Glomerular endothelial cell (primary cell): ENCODE data around the gene MYZAP. TPM values are rescaled to one million over a fixed set of nuclear protein-coding genes. Genes with fewer than 3 reads are reported as not detected.

ENCODE experiments used
- DNase-seq: peaks from one replicate; pipeline ENCODE4 v3.0.0-alpha.2; 2011; ENCODE audit warnings: low read depth, low spot score; ENCODE audit errors: extremely low read depth
- total RNA-seq: library from RNA; depleted of rRNA; stranded (reverse); fragments of >200 nt; gene quantifications from 2 replicates; pipeline ENCODE4 v1.2.3, GENCODE V29; 2015

MYZAP gene
- total RNA-seq, 1 donor from 2014 or later = 23.0 TPM

DNA sequence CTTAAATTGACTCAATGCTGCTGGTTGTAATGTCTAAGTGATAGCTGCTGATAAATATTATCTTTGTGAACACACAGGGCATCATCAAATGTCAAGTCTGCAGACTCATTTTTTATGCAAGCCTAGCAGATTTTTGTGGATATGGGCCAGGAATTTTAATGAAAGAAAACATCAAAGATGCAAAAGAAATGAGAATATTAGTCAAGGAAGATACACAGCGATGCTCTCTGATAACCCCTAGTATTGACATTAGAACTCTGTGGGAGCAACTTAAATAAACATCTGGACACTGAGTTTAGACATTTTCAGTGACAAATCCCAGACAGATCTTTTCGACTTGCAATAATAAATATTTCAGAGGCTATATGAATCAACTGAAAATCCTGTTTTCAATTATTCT lies 143.2 kb downstream of the MYZAP start:
- no peak for DNase-seq

Other genes starting within 250 kb of the MYZAP start
- 9.9 and 26.7 TPM in 2 replicates for gene CGNL1, start 215.4 kb upstream of the MYZAP start, total RNA-seq
- gene POLR2M, start 114.8 kb downstream of the MYZAP start, total RNA-seq = 88.9 and 137 TPM in 2 replicates